ENCODE data around the gene PRKCH. TPM values are rescaled to one million over a fixed set of nuclear protein-coding genes. Genes with fewer than 3 reads are reported as not detected.

PRKCH gene
- total and polyA plus RNA-seq, 9 donors = 10.2 to 15.5 (median 12.3) TPM

DNA sequence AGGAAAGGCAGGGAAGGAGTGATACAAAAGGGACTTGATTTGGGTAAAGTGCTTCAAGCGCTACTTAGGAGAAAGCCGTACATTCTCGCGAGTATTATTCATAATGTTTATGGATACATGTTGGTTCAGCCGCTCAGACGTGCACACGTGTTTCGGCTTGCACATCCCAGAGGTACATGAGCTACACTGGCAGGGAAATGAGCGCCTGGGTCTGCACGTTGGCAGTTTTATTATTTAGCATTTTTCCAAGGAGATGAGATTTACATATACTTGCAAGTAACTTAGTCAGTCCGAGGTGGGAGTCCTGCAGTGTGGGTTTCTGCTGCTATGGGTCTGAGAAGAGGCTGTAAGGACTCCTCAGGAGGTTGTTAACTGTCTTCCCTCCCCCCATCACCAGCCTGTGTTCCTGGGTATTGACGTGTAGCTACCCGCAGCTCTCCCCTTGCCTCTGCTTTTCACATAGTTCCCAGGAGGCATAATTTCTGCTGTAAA, 1.5 kb downstream of the PRKCH start:
- Histone ChIP-seq H3K4me3 (ENCODE audit: low read length) (peak overlapping the region; percentile 53), H3K27me3 (ENCODE audit: control insufficient read depth, insufficient read depth, low read length) (peaks cover 46% of the 10 kb centered on the region), H3K4me1 (ENCODE audit: control insufficient read depth, insufficient read depth, low read length) (peaks cover 14% of the 10 kb centered on the region), H3K27ac (ENCODE audit: low read length) (peak overlapping the region; percentile 45), H3K9me3 (replicated peaks; ENCODE audit: control insufficient read depth, low read depth, low read length) (no peaks in the 10 kb centered on the region), H3K36me3 (ENCODE audit: control insufficient read depth, insufficient read depth, low read length) (no peaks in the 10 kb centered on the region)
- WGBS (ENCODE audit: insufficient coverage) = 17% methylated on average over 12 of the region's 13 CpGs
- DNase-seq = peak; percentile 13

DNA sequence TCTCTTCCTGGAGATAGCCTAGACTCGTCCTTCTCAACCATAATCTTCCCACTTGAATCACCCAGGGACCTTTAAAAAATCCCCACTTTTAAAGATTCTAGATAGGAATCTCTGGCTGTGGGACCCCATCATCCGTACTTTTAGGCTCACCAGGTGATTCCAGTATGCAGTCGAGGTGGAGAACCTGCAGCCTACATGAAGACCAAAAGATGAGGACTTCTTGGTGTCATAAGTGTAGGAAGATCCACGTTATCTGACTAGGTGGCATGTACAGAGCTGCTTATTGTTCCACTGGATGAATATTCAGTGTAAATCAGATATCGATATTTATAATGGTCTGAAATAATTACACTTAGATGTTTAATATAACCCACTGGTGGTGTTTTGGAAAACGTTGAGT, 2.6 kb downstream of the PRKCH start:
- no peak overlapping the region for H3K27ac ChIP-seq (ENCODE audit: low read length)
- H3K27me3 ChIP-seq (ENCODE audit: control insufficient read depth, insufficient read depth, low read length) = peaks cover 43% of the 10 kb centered on the region
- DNase-seq = no peak
- WGBS (ENCODE audit: insufficient coverage) = 63% methylated on average over 1 of the region's 6 CpGs
- H3K4me1 ChIP-seq (ENCODE audit: control insufficient read depth, insufficient read depth, low read length) = peaks cover 14% of the 10 kb centered on the region
- no peaks in the 10 kb centered on the region for H3K36me3 ChIP-seq (ENCODE audit: control insufficient read depth, insufficient read depth, low read length)
- H3K4me3 ChIP-seq (ENCODE audit: low read length) = peak overlapping the region; percentile 1
- no peaks in the 10 kb centered on the region for H3K9me3 ChIP-seq (replicated peaks; ENCODE audit: control insufficient read depth, low read depth, low read length)

DNA sequence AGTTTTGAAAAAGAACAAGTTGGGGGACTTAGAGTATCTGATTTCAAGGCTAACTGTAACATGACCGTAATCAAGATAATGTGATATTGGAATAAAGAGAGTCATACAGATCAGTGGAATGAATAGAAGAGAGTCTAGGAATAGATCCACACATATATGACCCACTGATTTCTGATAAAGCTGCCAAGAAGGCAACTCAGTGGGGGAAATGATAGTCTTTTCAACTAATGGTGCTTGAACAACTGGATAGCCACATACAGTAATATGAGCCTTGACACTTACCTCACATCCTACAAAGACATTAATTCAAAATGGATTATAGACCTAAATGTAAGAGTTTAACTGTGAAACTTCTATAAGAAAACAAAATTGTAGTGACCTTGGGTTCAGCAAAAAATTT, 3.8 kb downstream of the PRKCH start:
- H3K4me1 ChIP-seq (ENCODE audit: control insufficient read depth, insufficient read depth, low read length) = peaks cover 14% of the 10 kb centered on the region
- H3K9me3 ChIP-seq (replicated peaks; ENCODE audit: control insufficient read depth, low read depth, low read length) = no peaks in the 10 kb centered on the region
- no peak overlapping the region for H3K4me3 ChIP-seq (ENCODE audit: low read length)
- H3K27ac ChIP-seq (ENCODE audit: low read length) = no peak overlapping the region
- WGBS (ENCODE audit: insufficient coverage) = no CpG with 5 or more reads among the region's 1 CpG
- H3K27me3 ChIP-seq (ENCODE audit: control insufficient read depth, insufficient read depth, low read length) = peaks cover 37% of the 10 kb centered on the region
- no peak for DNase-seq
- H3K36me3 ChIP-seq (ENCODE audit: control insufficient read depth, insufficient read depth, low read length) = no peaks in the 10 kb centered on the region

DNA sequence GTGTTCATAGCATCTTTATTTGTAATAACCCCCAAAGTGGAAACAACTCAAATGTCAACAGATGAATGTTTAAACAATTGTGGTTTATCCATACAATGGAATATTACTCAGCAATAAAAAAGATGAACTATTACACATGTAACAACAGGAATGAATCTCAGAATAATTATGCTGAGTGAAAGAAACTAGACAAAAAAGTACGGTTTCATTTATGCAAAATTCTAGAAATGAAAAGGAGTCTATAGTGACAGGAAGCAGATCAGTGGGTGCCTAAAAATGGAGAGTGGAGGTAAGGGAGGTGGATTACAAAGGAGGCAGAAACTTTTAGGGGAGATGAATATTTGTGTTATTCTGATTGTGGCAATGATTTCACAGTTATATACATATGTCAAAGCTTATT, 4.8 kb downstream of the PRKCH start:
- Histone ChIP-seq H3K27ac (ENCODE audit: low read length) (peak overlapping the region; percentile 48), H3K27me3 (ENCODE audit: control insufficient read depth, insufficient read depth, low read length) (peaks cover 29% of the 10 kb centered on the region), H3K9me3 (replicated peaks; ENCODE audit: control insufficient read depth, low read depth, low read length) (no peaks in the 10 kb centered on the region), H3K4me3 (ENCODE audit: low read length) (no peak overlapping the region), H3K36me3 (ENCODE audit: control insufficient read depth, insufficient read depth, low read length) (no peaks in the 10 kb centered on the region), H3K4me1 (ENCODE audit: control insufficient read depth, insufficient read depth, low read length) (peaks cover 11% of the 10 kb centered on the region)
- WGBS (ENCODE audit: insufficient coverage) = 100% methylated on average over 1 of the region's 1 CpG
- DNase-seq = no peak

DNA sequence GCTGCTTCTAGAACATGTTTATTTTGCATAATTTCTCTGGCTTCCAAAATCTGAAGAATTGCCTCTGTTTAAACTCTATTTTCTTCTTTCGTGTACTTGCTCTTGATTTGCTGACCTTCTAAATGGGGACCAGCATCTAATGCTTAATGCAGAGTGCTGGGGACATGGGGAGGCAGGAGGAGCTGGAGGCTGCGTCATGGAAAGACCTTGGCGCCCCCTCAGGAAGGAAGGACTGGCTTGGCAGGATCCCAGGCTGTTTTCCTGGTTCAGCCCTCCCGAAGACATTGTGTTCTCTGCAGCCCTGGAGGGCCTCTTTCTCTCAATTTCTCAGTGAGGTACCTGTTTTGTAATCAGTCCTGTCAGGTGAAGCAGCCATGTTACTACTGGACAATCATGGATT, 5.5 kb downstream of the PRKCH start:
- H3K4me3 ChIP-seq (ENCODE audit: low read length) = no peak overlapping the region
- H3K36me3 ChIP-seq (ENCODE audit: control insufficient read depth, insufficient read depth, low read length) = no peaks in the 10 kb centered on the region
- peaks cover 22% of the 10 kb centered on the region for H3K27me3 ChIP-seq (ENCODE audit: control insufficient read depth, insufficient read depth, low read length)
- DNase-seq = peak; percentile 71
- H3K4me1 ChIP-seq (ENCODE audit: control insufficient read depth, insufficient read depth, low read length) = peaks cover 7% of the 10 kb centered on the region
- H3K27ac ChIP-seq (ENCODE audit: low read length) = peak overlapping the region; percentile 48
- WGBS (ENCODE audit: insufficient coverage) = 11% methylated on average over 3 of the region's 4 CpGs
- no peaks in the 10 kb centered on the region for H3K9me3 ChIP-seq (replicated peaks; ENCODE audit: control insufficient read depth, low read depth, low read length)

DNA sequence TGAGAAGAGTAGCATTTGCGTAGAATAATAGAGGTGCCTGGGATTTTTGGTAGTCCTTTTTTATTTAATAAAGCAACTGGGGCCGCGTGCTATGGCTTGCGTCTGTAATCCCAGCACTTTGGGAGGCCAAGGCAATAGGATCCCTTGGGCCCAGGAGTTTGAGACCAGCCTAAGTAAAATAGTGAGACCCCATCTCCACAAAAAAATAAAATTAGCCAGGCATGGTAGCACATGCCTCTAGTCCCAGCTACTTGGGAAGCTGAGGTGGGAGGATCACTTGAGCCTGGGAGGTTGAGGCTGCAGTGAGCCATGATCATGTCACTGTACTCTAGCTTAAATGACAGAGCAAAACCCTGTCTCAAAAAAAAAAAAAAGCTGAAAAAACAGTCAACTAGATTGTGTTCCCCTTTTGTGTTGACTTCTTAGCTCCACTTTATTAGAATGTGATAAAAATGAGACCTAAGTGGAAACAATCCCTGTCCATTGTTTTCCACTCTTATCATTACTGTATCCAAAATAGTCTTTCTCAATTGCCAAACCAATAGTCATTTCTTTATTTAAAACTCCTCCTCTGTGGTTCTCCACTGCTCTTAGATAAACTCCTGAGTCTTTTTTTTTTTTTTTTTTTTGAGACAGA, 7.4 kb downstream of the PRKCH start:
- Histone ChIP-seq H3K4me3 (ENCODE audit: low read length) (no peak overlapping the region), H3K27me3 (ENCODE audit: control insufficient read depth, insufficient read depth, low read length) (peaks cover 7% of the 10 kb centered on the region), H3K36me3 (ENCODE audit: control insufficient read depth, insufficient read depth, low read length) (no peaks in the 10 kb centered on the region), H3K27ac (ENCODE audit: low read length) (no peak overlapping the region), H3K9me3 (replicated peaks; ENCODE audit: control insufficient read depth, low read depth, low read length) (no peaks in the 10 kb centered on the region), H3K4me1 (ENCODE audit: control insufficient read depth, insufficient read depth, low read length) (no peaks in the 10 kb centered on the region)
- no CpG with 5 or more reads among the region's 4 CpGs for WGBS (ENCODE audit: insufficient coverage)
- DNase-seq = no peak

DNA sequence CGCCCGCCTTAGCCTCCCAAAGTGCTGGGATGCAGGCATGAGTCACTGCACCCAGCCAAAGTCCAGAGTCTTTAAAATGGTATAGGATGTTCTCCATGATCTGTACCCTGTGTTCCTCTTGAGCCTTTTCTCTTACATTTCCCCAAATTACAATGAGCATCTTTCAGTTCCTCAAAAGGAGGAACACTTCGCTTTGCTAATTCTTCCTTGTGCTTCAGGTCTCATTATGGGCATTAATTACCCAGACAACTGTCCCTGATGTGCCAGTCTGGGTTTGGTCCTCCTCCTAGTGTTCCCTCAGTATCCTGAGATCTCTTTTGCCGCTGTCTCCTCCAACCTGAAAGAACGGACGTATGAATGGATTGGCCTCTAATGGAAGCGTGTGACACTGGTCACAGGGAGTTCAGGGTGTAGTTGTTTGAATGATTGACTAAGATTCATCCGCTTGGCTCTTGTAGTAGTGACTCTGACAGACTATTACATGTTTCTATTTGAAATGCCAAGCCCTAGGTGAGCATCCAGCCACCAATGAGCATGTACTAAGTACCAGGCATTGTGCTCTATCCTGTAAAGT, 8.2 kb downstream of the PRKCH start:
- Histone ChIP-seq H3K36me3 (ENCODE audit: control insufficient read depth, insufficient read depth, low read length) (no peaks in the 10 kb centered on the region), H3K9me3 (replicated peaks; ENCODE audit: control insufficient read depth, low read depth, low read length) (no peaks in the 10 kb centered on the region), H3K4me3 (ENCODE audit: low read length) (no peak overlapping the region), H3K27me3 (ENCODE audit: control insufficient read depth, insufficient read depth, low read length) (peaks cover under 1% of the 10 kb centered on the region), H3K4me1 (ENCODE audit: control insufficient read depth, insufficient read depth, low read length) (no peaks in the 10 kb centered on the region), H3K27ac (ENCODE audit: low read length) (no peak overlapping the region)
- WGBS (ENCODE audit: insufficient coverage) = 100% methylated on average over 1 of the region's 8 CpGs
- DNase-seq = peak; percentile 11

DNA sequence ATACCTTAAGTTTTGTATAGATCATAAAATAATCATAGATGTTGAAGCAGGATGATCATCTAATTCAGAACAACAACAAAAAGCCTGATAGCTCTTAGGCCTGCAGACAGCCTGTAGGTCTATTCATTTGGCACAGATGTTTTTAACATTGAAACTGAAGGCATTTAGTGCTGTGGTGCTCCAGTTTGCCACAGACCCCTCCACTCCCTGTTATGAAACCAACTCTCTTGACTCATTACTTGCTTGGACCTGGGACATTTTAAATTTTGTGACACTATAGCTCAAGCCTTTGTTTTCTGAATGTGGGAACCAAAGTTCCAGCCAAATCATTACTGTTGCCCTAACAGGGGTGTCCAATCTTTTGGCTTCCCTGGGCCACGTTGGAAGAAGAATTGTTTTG, 9.1 kb downstream of the PRKCH start:
- Histone ChIP-seq H3K4me3 (ENCODE audit: low read length) (no peak overlapping the region), H3K4me1 (ENCODE audit: control insufficient read depth, insufficient read depth, low read length) (no peaks in the 10 kb centered on the region), H3K27me3 (ENCODE audit: control insufficient read depth, insufficient read depth, low read length) (no peaks in the 10 kb centered on the region), H3K27ac (ENCODE audit: low read length) (no peak overlapping the region), H3K9me3 (replicated peaks; ENCODE audit: control insufficient read depth, low read depth, low read length) (no peaks in the 10 kb centered on the region), H3K36me3 (ENCODE audit: control insufficient read depth, insufficient read depth, low read length) (no peaks in the 10 kb centered on the region)
- 60% methylated on average over 1 of the region's 1 CpG for WGBS (ENCODE audit: insufficient coverage)
- DNase-seq = no peak

DNA sequence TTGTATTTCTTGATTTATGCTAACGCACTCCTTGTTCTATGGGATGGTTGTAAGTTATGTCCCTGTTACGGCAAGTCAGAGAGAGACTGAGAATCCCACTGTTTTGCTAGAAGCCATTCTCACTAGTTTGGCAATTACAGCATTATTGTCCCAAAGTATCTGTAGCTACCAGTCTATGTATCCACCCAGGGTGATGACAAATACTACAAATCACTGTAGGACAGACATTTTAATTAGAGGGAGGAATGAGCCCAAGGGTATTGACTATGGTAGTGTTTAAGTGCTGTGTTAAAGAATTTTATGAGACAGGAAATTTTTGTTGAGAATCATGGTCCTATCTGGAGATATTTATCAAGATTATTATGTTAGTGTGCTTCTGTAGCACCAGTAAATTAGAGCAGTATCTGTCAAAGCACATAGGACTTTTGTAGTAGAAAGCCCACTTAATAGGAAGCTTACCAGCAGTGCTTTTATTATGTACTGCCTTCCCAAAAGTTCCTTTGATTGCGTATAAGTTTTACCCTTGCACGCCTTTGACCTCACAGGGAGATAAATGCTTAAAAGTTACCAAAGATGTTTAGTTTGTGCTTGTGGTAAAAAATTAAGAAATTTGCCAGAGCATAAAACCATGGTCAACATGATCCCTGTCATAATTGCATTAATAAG, 10.7 kb downstream of the PRKCH start:
- Histone ChIP-seq H3K27ac (ENCODE audit: low read length) (no peak overlapping the region), H3K36me3 (ENCODE audit: control insufficient read depth, insufficient read depth, low read length) (no peaks in the 10 kb centered on the region), H3K4me3 (ENCODE audit: low read length) (no peak overlapping the region), H3K4me1 (ENCODE audit: control insufficient read depth, insufficient read depth, low read length) (no peaks in the 10 kb centered on the region), H3K27me3 (ENCODE audit: control insufficient read depth, insufficient read depth, low read length) (no peaks in the 10 kb centered on the region), H3K9me3 (replicated peaks; ENCODE audit: control insufficient read depth, low read depth, low read length) (no peaks in the 10 kb centered on the region)
- no CpG with 5 or more reads among the region's 4 CpGs for WGBS (ENCODE audit: insufficient coverage)
- no peak for DNase-seq

DNA sequence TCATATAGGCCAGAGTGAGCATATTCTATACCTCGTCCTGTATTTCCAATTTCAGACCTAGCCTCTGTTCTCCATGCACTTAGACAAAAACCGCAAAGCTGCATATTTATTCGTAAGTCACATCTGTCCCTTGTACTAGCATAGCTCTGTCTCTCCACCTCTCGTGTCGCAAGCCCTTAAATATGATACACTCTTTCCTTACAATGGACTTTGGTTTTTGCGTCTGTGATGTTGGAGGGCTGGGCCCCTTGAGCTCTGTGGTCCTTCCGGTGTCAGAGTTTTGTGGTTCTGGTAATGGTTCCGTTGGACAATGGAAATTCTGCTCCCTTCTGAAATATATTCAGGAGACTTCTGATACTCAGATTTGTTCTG, 11.3 kb downstream of the PRKCH start:
- no CpG with 5 or more reads among the region's 8 CpGs for WGBS (ENCODE audit: insufficient coverage)
- H3K4me1 ChIP-seq (ENCODE audit: control insufficient read depth, insufficient read depth, low read length) = no peaks in the 10 kb centered on the region

More for the DNA sequence above, 11.3 kb downstream of the PRKCH start:
- Histone ChIP-seq H3K36me3 (ENCODE audit: control insufficient read depth, insufficient read depth, low read length) (no peaks in the 10 kb centered on the region), H3K27me3 (ENCODE audit: control insufficient read depth, insufficient read depth, low read length) (no peaks in the 10 kb centered on the region), H3K4me3 (ENCODE audit: low read length) (no peak overlapping the region), H3K9me3 (replicated peaks; ENCODE audit: control insufficient read depth, low read depth, low read length) (no peaks in the 10 kb centered on the region), H3K27ac (ENCODE audit: low read length) (no peak overlapping the region)
- DNase-seq = no peak

Measured in muscle of leg (tissue), 11 donors.